Measurements from ENCODE around the gene TSPAN17.
A peak's percentile ranks its signal among the peaks of the same experiment; 100 is the strongest.
"Not testable (repeated sequence)": the region's sequence is repeated elsewhere in the genome, so short reads cannot be mapped to it uniquely, and the experiment has no call there.

Gene TSPAN17, protein sequence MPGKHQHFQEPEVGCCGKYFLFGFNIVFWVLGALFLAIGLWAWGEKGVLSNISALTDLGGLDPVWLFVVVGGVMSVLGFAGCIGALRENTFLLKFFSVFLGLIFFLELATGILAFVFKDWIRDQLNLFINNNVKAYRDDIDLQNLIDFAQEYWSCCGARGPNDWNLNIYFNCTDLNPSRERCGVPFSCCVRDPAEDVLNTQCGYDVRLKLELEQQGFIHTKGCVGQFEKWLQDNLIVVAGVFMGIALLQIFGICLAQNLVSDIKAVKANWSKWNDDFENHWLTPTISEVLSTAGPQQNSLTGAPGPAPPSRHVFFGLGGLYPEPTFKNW

DNA sequence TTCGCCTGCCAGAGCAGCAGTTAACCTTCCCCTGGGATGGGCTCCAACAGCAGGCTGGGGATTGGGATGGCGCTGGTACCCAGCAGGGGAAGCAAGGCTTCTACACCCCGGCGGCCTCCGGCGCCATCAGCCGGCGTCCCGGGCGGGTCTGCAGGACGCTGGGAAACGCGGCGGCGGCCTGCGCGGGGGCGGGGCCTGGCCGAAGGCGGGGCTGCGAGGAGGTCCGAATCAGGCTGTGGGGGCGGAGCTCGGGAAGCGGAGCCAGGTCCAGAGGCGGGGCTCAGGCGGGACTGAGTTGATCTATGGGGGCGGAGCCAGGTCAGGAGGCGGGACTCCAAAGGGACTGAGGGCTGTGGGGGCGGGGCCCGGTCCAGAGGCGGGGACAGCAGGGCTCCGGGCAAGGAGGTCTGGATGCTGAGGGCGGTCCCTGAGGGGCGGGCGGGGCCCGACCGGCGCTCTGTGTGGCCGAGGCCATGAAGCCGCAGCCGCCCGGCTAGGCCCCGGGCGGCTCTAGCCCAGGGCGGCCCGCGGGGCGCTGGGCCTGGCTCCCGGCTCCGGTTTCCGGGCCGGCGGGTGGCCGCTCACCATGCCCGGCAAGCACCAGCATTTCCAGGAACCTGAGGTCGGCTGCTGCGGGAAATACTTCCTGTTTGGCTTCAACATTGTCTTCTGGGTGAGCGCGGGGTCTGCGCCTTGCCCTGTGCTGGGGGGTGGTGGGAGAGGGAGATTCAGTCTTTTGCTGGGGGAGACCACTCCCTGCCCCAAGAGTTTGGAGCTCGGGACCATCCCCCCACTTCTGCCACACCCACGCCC lies at the start of gene TSPAN17:
Gene TSPAN17 (plus strand): TSS at position 455 of the 813 bp plus-strand sequence. CDS start 132 bp downstream, at position 587.
- DNase-seq, result peak; percentile 100

DNA sequence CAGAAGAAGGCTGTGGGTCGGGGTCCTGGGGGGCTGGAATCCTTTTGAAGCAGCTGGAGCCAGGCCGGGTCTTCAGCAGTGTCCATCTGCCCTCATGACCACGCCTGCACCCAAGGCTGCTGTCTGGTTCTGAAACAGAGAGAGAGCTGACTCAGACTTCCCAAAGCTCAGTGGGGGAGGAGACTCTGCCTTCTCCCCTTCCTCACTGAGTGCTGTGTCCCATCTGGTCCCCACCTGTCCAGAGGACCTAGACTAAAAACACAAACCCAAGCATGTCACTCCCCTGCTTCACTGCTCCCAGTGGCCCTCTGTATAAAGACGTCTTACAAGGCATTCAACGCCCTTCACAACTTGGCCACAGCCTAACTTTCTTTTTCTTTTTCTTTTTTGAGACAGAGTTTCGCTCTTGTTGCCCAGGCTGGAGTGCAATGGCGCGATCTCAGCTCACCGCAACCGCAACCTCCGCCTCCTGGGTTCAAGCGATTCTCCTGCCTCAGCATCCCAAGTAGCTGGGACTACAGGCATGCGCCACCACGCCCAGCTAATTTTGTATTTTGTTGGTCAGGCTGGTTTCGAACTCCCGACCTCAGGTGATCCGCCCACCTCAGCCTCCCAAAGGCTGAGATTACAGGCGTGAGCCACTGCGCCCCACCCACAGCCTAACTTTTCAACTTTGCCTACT lies 47.4 kb upstream of the TSPAN17 start:
- not testable (repeated sequence) for DNase-seq

DNA sequence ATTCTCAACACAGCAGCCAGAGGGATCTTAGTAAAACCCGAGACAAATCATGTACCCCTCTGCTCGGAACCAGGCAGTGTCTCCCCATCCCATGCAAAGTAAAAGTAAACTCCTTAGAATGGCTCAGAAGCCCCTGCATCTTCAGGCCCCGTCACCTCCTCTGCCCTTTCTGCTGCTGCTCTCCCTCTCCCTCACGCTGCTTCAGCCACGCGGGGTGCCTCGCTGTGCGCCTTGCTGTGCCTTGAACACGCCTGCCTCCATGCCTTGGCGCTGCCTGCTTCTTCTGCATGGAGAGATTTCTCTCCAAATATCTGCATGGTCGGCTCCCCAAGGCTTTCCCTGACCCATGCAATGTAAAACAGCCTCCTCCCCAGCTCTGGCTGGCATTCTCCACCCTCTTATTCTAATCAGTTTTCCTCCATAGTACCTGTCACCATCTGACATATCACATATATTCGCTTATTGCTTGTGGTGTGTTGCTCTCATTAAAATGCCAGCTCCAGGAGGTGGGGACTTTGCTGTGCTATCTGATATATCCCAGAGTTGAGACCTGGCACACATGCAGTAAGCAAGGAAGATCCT lies 45.3 kb upstream of the TSPAN17 start:
- no peak for DNase-seq

DNA sequence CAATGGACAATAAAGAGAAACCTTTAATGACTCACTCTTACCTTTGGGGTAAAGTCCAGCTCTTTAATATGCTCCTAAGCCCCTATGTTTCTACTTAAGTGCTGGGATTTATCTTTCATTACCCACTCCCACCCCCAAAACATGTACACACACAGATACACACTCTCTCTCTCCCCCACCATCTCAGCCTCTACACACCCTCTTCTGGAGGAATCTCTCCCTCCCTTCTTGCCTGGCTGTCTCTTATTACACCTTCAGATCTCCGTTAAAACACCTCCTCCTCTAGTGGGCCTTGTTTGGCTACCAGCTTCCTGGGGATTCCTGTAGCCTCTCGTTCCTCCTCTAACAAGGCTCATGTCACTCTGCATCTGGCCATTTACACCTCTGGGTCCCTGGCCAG lies 44.2 kb upstream of the TSPAN17 start:
- DNase-seq, result no peak

DNA sequence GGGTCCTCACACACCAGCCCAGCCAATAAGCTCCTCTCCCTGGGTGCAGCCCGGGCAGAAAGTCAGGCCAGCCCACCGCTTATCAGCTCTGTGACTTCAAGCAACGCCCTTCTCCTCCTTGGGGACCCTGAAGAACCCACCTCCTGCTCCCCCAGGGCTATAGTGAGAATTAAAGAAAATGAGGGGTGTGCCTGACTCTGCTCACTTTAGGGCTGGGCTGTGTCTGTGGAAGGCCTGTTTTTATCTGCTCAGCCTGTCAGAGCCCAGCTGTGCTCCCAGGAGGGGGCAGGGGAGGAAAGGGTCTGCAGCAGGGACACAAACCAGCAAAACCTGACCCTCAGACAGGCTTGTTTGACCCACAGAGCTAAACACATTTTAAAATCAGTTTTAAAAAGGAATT lies 41.3 kb upstream of the TSPAN17 start:
- peak; percentile 69 for DNase-seq

DNA sequence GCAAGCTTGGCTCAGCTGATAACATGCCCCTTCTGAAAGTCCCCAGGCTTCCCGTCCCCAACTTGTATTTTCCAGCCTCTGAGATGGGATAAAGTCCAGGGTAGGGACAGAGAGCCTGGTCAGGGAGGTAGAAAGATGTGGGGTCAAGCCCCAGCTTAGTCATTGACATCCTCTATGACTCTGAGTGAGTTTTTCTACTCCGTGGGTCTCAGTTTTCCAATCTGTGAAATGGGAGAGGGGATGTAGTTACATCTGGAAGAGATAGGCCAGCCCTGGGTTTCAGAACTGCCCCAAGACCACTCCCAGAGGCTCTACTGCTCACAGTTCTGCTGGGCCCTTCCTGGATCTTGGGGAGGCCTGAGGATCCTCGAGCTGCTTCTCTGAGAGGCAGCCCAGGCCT lies 40.4 kb upstream of the TSPAN17 start:
- no peak for DNase-seq

DNA sequence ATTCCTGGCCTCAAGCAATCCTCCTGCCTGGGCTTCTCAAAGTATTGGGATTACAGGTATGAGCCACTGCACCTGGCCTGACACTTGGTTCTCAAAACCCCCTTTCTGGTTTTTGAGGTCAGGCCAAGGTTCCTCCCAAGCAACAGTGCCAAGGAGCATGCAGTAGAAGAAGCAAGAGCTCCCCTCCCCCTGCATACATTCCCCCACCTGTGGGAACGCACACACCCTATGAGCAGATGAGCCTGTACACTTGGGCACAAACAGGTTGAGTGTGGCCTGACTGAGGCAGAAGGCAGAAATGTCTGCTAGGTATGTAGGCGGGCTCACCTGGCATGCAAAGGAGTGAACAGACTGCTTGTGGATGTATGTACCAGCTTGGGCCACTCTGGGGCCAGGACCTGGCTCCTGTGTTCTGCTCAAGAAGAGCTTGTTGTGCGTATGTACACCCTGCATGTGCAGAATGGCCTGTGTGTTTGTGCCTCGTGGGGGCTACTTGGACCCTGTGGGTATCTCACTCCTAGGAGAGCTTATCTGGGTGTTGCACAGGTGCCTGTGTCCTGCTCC lies 39.1 kb upstream of the TSPAN17 start:
- DNase-seq, result no peak

DNA sequence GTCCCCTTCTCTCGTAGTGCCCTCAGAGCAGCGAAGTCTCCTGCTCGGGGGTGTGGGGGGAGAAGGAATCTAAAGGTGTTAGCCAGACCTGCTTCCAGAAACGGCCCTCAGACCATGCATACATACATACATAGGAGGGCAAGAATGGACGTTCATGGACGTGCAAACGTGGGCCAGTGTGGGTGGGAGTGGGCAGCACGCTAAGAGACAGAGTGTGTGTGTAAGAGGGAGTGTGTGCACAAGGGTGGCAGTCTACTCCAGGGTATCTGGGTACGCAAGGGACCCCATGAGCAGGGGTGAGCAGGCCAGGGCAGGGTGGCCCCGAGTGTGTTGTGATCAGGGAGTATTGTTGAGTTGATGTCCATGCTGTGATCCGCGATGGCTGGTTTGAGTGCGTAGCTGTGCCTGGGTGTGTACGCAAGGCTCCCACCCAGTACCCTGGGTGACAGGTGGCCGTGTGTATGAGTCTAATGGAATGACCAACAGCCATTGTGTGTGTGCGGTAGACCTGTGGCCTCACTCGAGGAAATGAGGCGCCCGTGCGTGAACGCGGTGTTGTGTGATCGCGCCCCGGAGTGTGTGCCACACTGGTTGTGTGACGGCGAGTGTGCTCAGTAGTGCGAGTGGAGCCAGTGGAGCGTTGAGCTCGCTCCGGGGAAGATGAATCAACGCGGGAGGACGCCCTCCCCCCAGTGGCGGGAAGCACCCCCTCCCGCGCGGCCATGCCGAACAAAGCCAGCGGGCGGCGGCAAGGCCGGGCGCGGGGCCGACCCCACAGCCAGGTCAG lies 38.2 kb upstream of the TSPAN17 start:
- no peak for DNase-seq

DNA sequence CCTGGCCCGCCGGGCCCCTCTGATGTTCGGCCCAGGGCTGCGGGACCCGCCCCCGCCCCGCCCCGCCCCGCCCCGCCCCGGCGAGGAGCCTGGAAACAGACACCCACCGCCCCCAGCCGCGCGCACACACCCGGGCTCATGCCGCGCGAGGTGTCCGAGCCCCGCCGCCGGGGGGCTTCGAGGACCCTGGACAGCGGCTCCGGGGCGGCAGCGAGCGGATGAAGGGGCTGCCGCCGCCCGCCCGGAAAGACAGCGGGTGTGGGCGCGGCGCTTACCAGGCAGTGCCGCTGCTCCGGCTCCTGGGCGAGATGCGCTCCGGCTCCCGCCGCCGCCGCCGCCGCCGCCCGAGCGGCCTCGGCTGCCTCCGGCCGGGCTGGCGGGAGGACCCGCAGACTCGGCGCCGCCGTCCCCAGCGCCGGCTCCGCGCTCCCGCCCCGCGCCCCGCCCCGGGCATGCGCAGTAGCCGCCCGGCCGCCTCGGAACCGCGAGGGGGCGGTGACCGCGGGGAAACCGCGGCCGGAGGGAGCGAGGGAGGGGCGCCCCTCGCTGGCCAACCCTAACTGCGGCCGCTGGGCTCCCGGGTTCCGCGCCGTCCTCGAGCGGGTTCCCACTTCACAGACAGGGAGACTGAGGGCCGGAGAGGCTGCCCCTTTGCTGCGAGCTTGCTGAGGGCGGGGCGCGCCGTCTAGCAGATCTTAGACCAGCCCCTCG lies 37.4 kb upstream of the TSPAN17 start, which contains the start of gene GPRIN1:
Gene GPRIN1 (minus strand): TSS at position 433 of the 711 bp plus-strand sequence. CDS start 10,322 bp downstream, outside the sequence.
- DNase-seq, result peak; percentile 88

DNA sequence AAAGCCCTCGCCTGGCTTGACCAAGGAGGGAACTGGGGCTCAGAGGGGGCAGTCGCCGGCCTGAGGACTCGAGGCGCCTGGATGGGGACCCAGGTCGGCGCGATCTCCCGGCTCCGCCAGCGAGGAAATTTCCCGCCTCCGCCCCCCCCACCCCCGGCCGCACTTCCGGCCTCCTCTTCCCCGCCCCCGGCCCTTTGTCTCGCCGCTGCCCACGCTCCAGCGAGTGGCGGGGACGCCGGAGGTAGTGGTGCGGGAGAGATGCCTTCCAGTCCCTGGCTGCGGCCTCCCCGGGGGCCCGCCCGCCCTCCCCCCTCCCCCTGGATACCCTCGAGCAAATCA lies 36.9 kb upstream of the TSPAN17 start:
- DNase-seq, result no peak

DNA sequence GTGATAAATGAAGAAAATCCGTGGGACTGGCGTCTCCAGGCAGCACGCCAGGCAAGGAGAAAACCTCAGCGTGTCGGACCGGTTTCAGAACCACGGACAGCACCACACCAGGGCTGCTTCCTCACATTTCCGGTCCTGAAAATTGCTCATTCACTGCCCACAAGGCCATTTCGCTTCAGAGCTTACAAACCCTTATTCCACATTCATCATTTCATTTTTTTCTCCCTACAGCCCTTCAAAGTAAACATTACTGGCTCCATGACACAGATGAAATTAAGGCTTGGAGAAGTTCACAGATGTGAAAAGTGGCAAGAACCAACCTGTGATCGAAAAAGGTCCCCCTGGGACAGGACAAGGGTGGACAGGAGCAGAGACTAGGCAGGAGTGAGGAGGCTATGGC lies 35.8 kb upstream of the TSPAN17 start:
- DNase-seq, result peak; percentile 86

DNA sequence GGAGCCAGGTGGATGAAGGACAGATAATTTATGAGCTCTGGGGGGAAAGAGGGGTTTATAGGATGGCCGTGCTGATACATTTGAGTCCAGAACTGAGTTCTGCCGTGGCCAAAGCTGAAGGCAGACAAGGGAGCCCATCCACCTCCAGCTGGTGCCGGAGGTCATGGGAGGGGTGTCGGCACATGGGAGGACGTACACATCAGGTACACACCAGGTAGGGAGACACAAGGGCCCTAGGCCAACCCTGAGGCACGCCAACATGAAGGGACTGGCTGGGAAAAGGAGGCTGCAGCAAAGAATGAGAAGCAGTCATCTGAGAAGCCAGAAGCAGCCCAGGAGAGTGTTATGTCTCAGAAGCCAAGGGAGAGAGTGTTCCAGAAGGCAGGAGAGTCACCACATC lies 35.3 kb upstream of the TSPAN17 start:
- DNase-seq, result no peak

DNA sequence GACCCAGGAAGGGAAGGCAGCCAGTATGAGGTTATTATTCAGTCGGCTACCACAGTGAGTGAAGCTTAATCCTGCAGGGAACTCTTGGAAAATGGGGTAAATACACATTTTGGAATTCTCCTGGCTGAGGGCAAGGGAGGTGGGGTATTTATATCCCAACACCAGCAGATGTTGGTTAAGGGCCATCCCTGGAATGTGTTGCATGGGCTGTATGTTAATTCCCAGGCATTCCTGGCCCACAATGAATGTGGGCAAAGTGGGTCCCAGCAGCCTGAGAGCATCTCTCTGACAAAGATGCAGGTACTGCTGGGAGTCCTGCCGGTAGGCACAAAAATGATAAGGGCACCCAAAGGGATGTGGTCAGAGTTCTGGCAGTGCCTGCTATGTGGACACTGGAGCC lies 34.4 kb upstream of the TSPAN17 start:
- no peak for DNase-seq

DNA sequence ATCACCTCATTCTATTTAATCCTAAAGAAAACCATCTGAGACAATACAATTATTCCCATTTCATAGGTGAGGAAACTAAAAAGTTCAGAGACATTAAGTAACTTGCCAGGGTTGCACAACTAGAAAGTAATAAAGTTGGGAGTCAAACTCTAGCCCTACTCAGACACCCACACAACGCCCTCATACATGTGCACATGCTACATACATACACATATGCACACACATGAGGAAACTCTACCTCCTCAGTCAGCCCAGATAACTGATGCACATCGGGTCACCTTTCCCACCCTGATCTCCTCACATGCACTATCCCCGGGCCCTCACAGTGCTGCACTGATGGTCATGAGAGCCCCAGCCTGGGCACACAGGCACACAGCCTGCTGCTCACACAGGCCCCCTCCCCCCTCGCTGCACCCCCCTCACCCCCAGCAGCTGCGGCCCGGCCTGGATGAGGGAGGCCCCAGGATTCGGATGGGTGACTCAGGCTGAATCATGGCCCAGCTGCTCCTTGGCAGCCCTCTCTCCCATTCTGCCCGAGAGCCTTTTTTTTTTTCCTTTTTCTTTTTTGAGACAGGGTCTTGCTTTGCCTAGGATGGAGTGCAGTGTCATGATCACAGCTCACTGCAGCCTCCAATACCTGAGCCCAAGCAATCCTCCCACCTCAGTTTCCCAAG lies 32.3 kb upstream of the TSPAN17 start:
- no peak for DNase-seq

DNA sequence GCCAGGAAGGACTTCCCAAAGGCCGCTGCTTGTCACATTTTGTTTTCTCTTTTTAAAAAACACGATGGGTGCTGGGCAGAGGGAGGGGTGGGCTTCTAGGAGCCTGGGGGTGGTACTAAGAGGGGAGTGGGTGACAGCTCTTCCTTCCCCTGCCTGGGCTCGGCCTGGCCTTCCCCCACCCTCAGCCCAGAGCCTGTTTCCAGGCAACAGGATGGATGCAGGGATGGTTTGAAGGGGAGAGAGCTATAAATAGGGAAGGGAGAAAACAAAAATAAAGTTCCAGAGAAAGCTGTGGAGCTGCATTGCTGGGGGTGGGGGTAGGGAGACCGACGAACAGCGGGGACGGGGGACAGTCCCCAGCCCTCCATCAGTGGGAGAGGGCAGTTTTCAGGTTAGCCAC lies 30.8 kb upstream of the TSPAN17 start:
- DNase-seq, result no peak

DNA sequence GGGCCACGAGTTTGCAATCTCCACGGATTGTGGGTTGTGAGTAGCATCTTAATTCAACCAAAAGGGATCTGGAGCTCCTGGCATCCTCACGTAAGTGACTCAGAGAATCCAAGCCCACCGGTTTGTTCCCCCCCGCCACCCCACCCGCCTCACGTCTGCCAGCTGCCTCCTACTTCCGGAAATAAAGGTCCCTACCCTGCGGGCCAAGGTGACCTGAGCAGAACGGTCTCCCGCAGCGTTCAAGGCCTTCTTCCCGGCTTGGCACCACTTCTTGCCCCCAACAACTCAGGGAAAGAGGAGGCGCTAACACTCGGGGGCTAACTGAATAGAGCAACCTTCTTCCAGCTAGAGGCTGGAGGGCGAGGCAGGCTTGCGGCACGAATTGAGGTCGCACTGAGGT lies 28.5 kb upstream of the TSPAN17 start:
- DNase-seq, result no peak

DNA sequence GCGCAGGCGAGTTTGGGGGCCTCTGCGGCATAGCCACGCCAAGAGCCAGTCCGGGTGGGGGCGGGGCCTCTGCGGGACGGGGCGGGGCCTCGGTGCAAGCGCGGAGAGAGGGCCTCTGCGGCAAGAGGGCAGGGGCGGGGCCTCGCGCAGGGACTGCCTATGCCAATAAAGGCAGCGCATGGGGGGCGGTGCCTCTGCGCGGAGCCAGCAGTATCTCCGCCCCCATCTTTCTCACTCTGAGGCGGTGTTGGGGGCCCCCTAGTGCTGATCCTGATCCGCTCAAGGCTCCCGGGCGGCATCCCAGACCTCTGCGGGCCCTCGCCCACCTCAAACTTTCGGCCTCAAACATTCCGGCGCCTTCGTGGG lies 28.1 kb upstream of the TSPAN17 start:
- peak; percentile 79 for DNase-seq

DNA sequence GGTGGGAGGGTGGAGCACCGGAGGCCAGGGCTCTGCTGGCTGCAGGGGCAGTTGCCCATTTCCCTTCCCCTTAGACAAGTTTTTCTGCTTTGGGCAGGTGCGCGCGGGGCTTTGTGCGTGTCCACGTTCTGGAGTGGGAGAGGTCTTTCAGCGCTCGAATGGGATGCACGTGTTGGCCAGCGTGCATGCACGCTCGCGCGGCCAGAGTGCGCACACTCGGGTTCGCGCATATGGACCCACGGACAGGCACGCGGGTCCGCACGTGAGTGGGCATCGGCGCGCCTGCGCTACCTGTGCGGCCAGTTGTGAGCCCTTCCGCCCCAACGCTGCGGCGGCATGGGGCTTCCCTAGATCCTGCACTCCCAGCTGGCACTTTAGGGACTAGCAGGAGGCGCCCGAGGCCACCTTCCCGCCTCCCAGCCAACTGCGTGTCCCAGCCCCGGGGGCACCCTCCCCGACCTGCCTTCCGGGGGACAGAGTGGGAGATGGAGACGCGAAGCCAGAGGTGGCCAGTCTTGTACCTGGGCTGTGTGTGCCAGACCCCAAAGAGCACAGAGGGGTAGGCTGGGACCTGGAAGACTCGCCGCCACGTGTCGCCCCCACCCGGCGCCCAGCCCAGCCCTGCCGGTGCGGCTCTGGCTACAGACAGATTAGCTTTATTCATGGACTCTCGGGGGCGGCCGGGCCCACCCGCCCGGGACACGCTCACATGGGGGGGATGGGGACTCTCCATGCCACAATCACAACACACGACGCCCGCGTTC lies 27.5 kb upstream of the TSPAN17 start:
- no peak for DNase-seq

DNA sequence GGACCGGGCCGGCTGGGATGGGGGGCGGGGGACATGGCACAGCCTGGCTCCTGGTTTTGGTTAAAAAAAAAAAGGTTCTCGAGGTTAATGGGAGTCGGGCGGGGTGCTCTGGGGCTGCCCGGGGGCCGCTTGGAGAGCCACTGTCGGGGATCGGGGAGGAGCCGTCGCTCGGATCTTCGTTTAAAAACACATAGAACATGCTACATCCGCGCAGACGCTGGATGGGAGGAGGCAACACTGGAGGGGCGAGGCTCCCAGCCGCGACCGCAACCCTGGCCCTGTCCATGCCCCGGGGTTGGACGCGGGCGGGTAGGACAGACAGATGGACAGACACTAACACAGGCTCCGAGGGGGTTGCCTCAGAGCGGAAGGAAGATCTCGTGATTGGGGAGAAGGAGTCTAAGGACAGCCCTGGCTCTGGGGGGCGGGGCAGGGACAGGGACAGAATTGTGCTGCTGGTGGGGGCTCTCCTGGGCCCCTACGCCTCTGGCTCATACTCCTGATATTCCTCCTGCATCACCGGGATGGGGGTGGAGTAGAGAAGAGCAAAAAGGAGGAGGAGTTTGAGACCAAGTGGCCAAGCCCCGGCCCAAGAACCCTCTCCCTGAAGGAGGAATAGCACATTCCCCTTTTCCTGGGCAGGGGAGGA lies 26.8 kb upstream of the TSPAN17 start:
- DNase-seq, result no peak

DNA sequence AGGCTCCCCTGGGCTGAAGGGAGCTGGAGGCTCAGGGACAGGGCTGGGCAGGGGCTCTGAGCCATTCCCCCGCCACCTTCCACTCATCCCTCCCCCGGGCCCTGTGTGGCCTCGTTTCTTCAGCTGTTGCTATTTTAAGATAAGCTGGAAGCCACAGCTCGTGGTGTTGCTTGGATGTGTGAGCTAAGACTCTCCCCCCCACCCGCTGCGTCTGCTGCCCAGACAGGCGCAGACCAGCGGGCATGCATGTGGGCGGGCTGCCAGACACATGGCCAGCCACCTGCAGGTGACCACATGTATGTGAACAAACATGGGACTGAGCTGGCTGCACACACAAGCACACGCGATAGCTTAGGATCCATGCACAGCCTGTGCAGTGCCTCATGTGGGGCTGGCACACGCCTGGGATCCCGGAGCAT lies 25.6 kb upstream of the TSPAN17 start:
- DNase-seq, result no peak

Measured in islet precursor cell (in vitro differentiated cells).